Upper lobe of left lung (tissue), 6 donors: ENCODE results near the gene GALNT10. TPM values are rescaled to one million over a fixed set of nuclear protein-coding genes. Genes with fewer than 3 reads are reported as not detected.

Experiments used
- ATAC-seq, 2 donors: fragments of 200-7000 bp; cut with Tn5 transposase; one replicate each; pipeline ENCODE4 v1.9.1; 2022; ENCODE audit warnings: mild to moderate bottlenecking in 2 of 2, moderate library complexity in 2 of 2; ENCODE audit not compliant: low FRiP score in 2 of 2
- DNase-seq, 2 donors: peaks; one replicate each; pipeline ENCODE4 v3.0.0-alpha.2; 2019 to 2020
- H3K27ac ChIP-seq, 4 donors: fragments of 200-600 bp; sonication (generic); one replicate each; pipeline ENCODE4 v1.5.1; 2016 to 2019
- H3K27me3 ChIP-seq, 4 donors: fragments of 200-600 bp; sonication (generic); one replicate each; pipeline ENCODE4 v1.5.1; 2017 to 2019
- H3K36me3 ChIP-seq, 4 donors: fragments of 200-600 bp; sonication (generic); one replicate each; pipeline ENCODE4 v1.5.1; 2016 to 2019
- H3K4me1 ChIP-seq, 4 donors: fragments of 200-600 bp; sonication (generic); one replicate each; pipeline ENCODE4 v1.5.1; 2018 to 2019
- H3K4me3 ChIP-seq, 4 donors: fragments of 200-600 bp; sonication (generic); one replicate each; pipeline ENCODE4 v1.5.1; 2017 to 2019; ENCODE audit warnings: mild to moderate bottlenecking in 2 of 4, moderate library complexity in 1 of 4
- H3K9me3 ChIP-seq, 4 donors: fragments of 200-600 bp; sonication (generic); one replicate each; pipeline ENCODE4 v1.5.1; 2018 to 2019
- CTCF ChIP-seq, 6 experiments: fragments of 450-650 bp in 4 of 6; fragments of 200-600 bp in 2 of 6; sonication (generic) in 2 of 6; IDR thresholded peaks; one replicate each; pipeline ENCODE4 v1.5.1; 2016 to 2019; ENCODE audit warnings: antibody characterized with exemption in 6 of 6
- EP300 ChIP-seq, 4 donors: sonication (generic); formaldehyde crosslinking; IDR thresholded peaks; one replicate each; pipeline ENCODE4 v1.5.1; 2017; ENCODE audit warnings: antibody characterized with exemption in 4 of 4, control low read depth in 2 of 4
- POLR2A ChIP-seq, 4 donors: fragments of 450-650 bp; IDR thresholded peaks; one replicate each; pipeline ENCODE4 v1.5.1; 2016 to 2017; ENCODE audit warnings: antibody characterized with exemption in 4 of 4, mild to moderate bottlenecking in 2 of 4
- POLR2AphosphoS5 ChIP-seq, 2 donors: sonication (generic); formaldehyde crosslinking; IDR thresholded peaks; one replicate each; pipeline ENCODE4 v1.5.1; 2017; ENCODE audit warnings: antibody characterized with exemption in 2 of 2
- WGBS, 2 donors: methylation state at CpG; one replicate each; pipeline ENCODE4 v1.1.5; 2017 to 2018; 5-methylcytosine and 5-hydroxymethylcytosine counted together
- total RNA-seq, 6 donors: library from RNA; depleted of rRNA in 4 of 6; stranded (reverse); fragments of >200 nt in 4 of 6; gene quantifications; one replicate each; pipeline versions ENCODE4 v1.1.0 to v1.2.1, GENCODE V29; 2016 to 2021
- donor health status: DM: no; HTN: no; CAD: no; lungs with moderate emphysema.
- donor health status: DM: no; HTN: yes; CAD: no; lungs with severe emphysema.

Gene GALNT10
- total RNA-seq, 6 donors from 2014 or later, result 38.6 to 118 (median 66.4) TPM

- no peak overlapping the region for H3K4me3 ChIP-seq
- no peaks in the 10 kb centered on the region for H3K27me3 ChIP-seq
- ATAC-seq, result no peak
- 56 to 75% methylated on average over 4 of the region's 4 CpGs for WGBS, 2 donors
- no peaks in the 10 kb centered on the region for H3K9me3 ChIP-seq
- DNase-seq, result no peak
- no peak for TF ChIP-seq POLR2A (IDR thresholded peaks at IDR 0.05)
- peaks cover 12 to 16% (median 14%) of the 10 kb centered on the region in 4 donors for H3K4me1 ChIP-seq
- no peaks in the 10 kb centered on the region for H3K36me3 ChIP-seq
- no peak overlapping the region for H3K27ac ChIP-seq
Observed at GRCh38 chr5:154274828-154275185, 84.3 kb downstream of the GALNT10 start.

DNA sequence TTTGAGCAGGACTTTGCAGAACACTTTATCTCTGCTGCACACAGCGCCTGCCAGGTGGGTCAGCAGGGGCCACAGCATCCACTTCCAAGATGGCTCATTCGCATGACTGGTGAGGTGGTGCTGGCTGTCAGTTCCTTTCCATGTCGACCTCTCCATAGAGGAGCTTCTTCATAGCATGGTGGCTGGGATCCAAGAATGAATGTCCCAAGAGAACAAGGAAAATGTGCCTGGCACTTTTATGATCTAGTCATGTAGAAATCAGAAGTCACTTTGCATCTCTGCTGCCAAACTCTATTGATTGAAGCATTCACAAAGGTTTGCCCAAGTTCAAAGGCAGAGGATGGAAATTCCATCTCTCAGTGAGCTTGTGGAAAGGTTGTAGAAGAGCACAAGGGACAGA, 85.0 kb downstream of the GALNT10 start:
- TF ChIP-seq CTCF (IDR thresholded peaks at IDR 0.05) (no peak), POLR2A (IDR thresholded peaks at IDR 0.05) (no peak), EP300 (IDR thresholded peaks at IDR 0.05) (no peak), POLR2AphosphoS5 (IDR thresholded peaks at IDR 0.05) (no peak)
- Histone ChIP-seq H3K4me3 (no peak overlapping the region), H3K4me1 (peaks cover 12 to 16% (median 14%) of the 10 kb centered on the region in 4 donors), H3K9me3 (no peaks in the 10 kb centered on the region), H3K27me3 (no peaks in the 10 kb centered on the region), H3K36me3 (no peaks in the 10 kb centered on the region), H3K27ac (no peak overlapping the region)
- ATAC-seq, result no peak
- 87 to 93% methylated on average over 3 of the region's 3 CpGs for WGBS, 2 donors
- DNase-seq, result no peak

GRCh38 chr5:154276261-154276972, 85.9 kb downstream of the GALNT10 start:
- peaks cover 12 to 16% (median 14%) of the 10 kb centered on the region in 4 donors for H3K4me1 ChIP-seq
- no peaks in the 10 kb centered on the region for H3K9me3 ChIP-seq
- H3K27ac ChIP-seq, result no peak overlapping the region
- H3K4me3 ChIP-seq, result no peak overlapping the region
- TF ChIP-seq POLR2A (IDR thresholded peaks at IDR 0.05) (no peak), EP300 (IDR thresholded peaks at IDR 0.05) (no peak), CTCF (IDR thresholded peaks at IDR 0.05) (no peak), POLR2AphosphoS5 (IDR thresholded peaks at IDR 0.05) (no peak)
- H3K36me3 ChIP-seq, result no peaks in the 10 kb centered on the region
- H3K27me3 ChIP-seq, result no peaks in the 10 kb centered on the region
- DNase-seq (no peak), ATAC-seq (no peak)
- 62 to 69% methylated on average over 5 of the region's 5 CpGs for WGBS, 2 donors

- Histone ChIP-seq H3K9me3 (no peaks in the 10 kb centered on the region), H3K27me3 (no peaks in the 10 kb centered on the region), H3K4me3 (no peak overlapping the region), H3K4me1 (peaks cover 12 to 16% (median 14%) of the 10 kb centered on the region in 4 donors), H3K36me3 (no peaks in the 10 kb centered on the region), H3K27ac (no peak overlapping the region)
- 22 to 79% methylated on average over 1 of the region's 1 CpG for WGBS, 2 donors
- ATAC-seq (peak; percentile 52 to 93), DNase-seq (no peak)
- TF ChIP-seq EP300 (IDR thresholded peaks at IDR 0.05) (no peak), POLR2A (IDR thresholded peaks at IDR 0.05) (no peak), POLR2AphosphoS5 (IDR thresholded peaks at IDR 0.05) (no peak), CTCF (IDR thresholded peaks at IDR 0.05) (no peak)
Observed at GRCh38 chr5:154276973-154277331, 86.4 kb downstream of the GALNT10 start.

DNA sequence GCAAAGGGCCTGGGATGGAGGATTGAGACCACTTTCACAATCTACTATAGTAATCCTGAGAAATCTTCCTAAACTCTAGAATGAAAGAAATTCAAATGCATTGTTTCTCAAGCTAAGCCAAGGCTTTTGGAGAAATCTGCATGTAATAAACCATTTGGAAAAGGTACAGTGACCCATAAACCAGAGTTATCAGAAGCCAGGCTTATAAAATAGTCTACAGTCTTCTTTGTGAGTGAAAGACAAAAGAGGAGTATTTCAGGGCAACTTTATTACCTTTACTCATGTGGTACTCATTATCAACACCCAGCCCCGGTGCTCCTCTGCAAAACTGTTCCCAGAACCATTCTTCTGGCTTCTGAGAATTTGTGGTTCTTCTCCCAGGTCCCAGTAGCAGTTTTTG, 87.0 kb downstream of the GALNT10 start:
- Histone ChIP-seq H3K9me3 (no peaks in the 10 kb centered on the region), H3K4me1 (peaks cover 8 to 13% (median 12%) of the 10 kb centered on the region in 4 donors), H3K4me3 (no peak overlapping the region), H3K27ac (no peak overlapping the region), H3K27me3 (no peaks in the 10 kb centered on the region), H3K36me3 (no peaks in the 10 kb centered on the region)
- DNase-seq (no peak), ATAC-seq (no peak)
- 84 to 94% methylated on average over 1 of the region's 1 CpG for WGBS, 2 donors
- TF ChIP-seq POLR2A (IDR thresholded peaks at IDR 0.05) (no peak), CTCF (IDR thresholded peaks at IDR 0.05) (no peak), POLR2AphosphoS5 (IDR thresholded peaks at IDR 0.05) (no peak), EP300 (IDR thresholded peaks at IDR 0.05) (no peak)
